Neural cell (in vitro differentiated cells): ENCODE results near the gene MAMLD1. TPM values are rescaled to one million over a fixed set of nuclear protein-coding genes. Genes with fewer than 3 reads are reported as not detected.

Experiments
- H2AFZ ChIP-seq: fragments of 200-600, 300-800 bp; sonication (generic), shearing (Covaris generic); 2 replicates; pipeline ENCODE4 v1.6.0; 2014; ENCODE audit warnings: low read depth, mild to moderate bottlenecking, antibody characterized with exemption, low read length, moderate library complexity
- H3F3A ChIP-seq: fragments of 200-600 bp; shearing (Covaris generic); 2 replicates; pipeline ENCODE4 v1.6.1; 2016; ENCODE audit warnings: mild to moderate bottlenecking, moderate library complexity, mixed read lengths, antibody characterized with exemption, low read length; ENCODE audit not compliant: insufficient read depth, poor library complexity, severe bottlenecking
- H3K27ac ChIP-seq: fragments of 200-600, 300-800 bp; sonication (generic), shearing (Covaris generic); 2 replicates; pipeline ENCODE4 v1.5.1; 2014; ENCODE audit warnings: mild to moderate bottlenecking, low read length, moderate library complexity
- H3K27me3 ChIP-seq: fragments of 300-800, 200-600 bp; sonication (generic), shearing (Covaris generic); 2 replicates; pipeline ENCODE4 v1.6.0; 2014; ENCODE audit warnings: mild to moderate bottlenecking, low read depth, low read length, moderate library complexity; ENCODE audit not compliant: insufficient read depth
- H3K36me3 ChIP-seq: fragments of 300-800, 200-600 bp; sonication (generic), shearing (Covaris generic); 2 replicates; pipeline ENCODE4 v1.5.1; 2014; ENCODE audit warnings: mild to moderate bottlenecking, antibody characterized with exemption, low read length, moderate library complexity; ENCODE audit not compliant: insufficient read depth
- H3K4me2 ChIP-seq: fragments of 300-800, 200-600 bp; sonication (generic), shearing (Covaris generic); 2 replicates; pipeline ENCODE4 v1.6.0; 2014; ENCODE audit warnings: mild to moderate bottlenecking, low read length
- H3K4me3 ChIP-seq: fragments of 300-800, 200-600 bp; sonication (generic), shearing (Covaris generic); 2 replicates; pipeline ENCODE4 v1.5.1; 2014; ENCODE audit warnings: mild to moderate bottlenecking, low read length, moderate library complexity
- H3K79me2 ChIP-seq: fragments of 200-600 bp; shearing (Covaris generic); replicated peaks from 2 replicates; pipeline ENCODE4 v1.6.0; 2014; ENCODE audit warnings: mild to moderate bottlenecking, low read length, moderate library complexity; ENCODE audit not compliant: insufficient read depth
- H3K9ac ChIP-seq: fragments of 300-800, 200-600 bp; sonication (generic), shearing (Covaris generic); 2 replicates; pipeline ENCODE4 v1.6.1; 2016; ENCODE audit warnings: mild to moderate bottlenecking, low read length, mixed read lengths
- H3K9me2 ChIP-seq: fragments of 200-600 bp; shearing (Covaris generic); 2 replicates; pipeline ENCODE4 v1.6.1; 2016; ENCODE audit warnings: mild to moderate bottlenecking, low read length, mixed read lengths; ENCODE audit not compliant: insufficient read depth
- H3K9me3 ChIP-seq: fragments of 200-600, 300-800 bp; sonication (generic), shearing (Covaris generic); 2 replicates; pipeline ENCODE4 v1.6.1; 2016; ENCODE audit warnings: mild to moderate bottlenecking, mixed run types, low read length, moderate library complexity, mixed read lengths
- H4K20me1 ChIP-seq: fragments of 200-600 bp; shearing (Covaris generic); 2 replicates; pipeline ENCODE4 v1.6.1; 2016; ENCODE audit warnings: mild to moderate bottlenecking, mixed run types; ENCODE audit not compliant: insufficient read depth
- EP300 ChIP-seq: fragments of 450-650 bp; conservative IDR thresholded peaks from 2 replicates; pipeline ENCODE4 v1.6.1; 2014; ENCODE audit warnings: antibody characterized with exemption, mild to moderate bottlenecking, moderate library complexity; ENCODE audit not compliant: poor library complexity, severe bottlenecking
- EZH2 ChIP-seq: fragments of 200-600, 300-800 bp; shearing (Covaris generic), sonication (generic); IDR thresholded peaks from 2 replicates; pipeline ENCODE4 v1.6.1; 2014; ENCODE audit warnings: antibody characterized with exemption, low read length, borderline replicate concordance, mild to moderate bottlenecking; ENCODE audit not compliant: insufficient read depth, poor library complexity, severe bottlenecking
- MXI1 ChIP-seq: fragments of 450-650 bp; conservative IDR thresholded peaks from 2 replicates; pipeline ENCODE4 v1.6.1; 2014; ENCODE audit warnings: antibody characterized with exemption, mild to moderate bottlenecking; ENCODE audit not compliant: poor library complexity, severe bottlenecking
- POLR2AphosphoS5 ChIP-seq: IDR thresholded peaks from 2 replicates; pipeline ENCODE4 v1.6.1; 2012
- RAD21 ChIP-seq: fragments of 450-650 bp; conservative IDR thresholded peaks from 2 replicates; pipeline ENCODE4 v1.6.1; 2014; ENCODE audit warnings: antibody characterized with exemption, mild to moderate bottlenecking, moderate library complexity
- SMC3 ChIP-seq: fragments of 450-650 bp; conservative IDR thresholded peaks from 2 replicates; pipeline ENCODE4 v1.6.1; 2014; ENCODE audit warnings: antibody characterized with exemption, mild to moderate bottlenecking, moderate library complexity; ENCODE audit not compliant: poor library complexity
- TAF1 ChIP-seq: IDR thresholded peaks from 2 replicates; pipeline ENCODE4 v1.6.1; 2012; ENCODE audit warnings: low read depth
- polyA plus RNA-seq: library from polyadenylated mRNA; depleted of rRNA; stranded (reverse); fragments of >200 nt; gene quantifications from 2 replicates; pipeline ENCODE4 v1.2.3, GENCODE V29; 2014
- TF ChIP-seq, protein P1 (sequence below): fragments of 450-650 bp; IDR thresholded peaks from 2 replicates; pipeline ENCODE4 v1.5.1; 2014; ENCODE audit warnings: antibody characterized with exemption, mild to moderate bottlenecking, moderate library complexity; ENCODE audit not compliant: poor library complexity, severe bottlenecking
- TF ChIP-seq, protein P2 (sequence below): IDR thresholded peaks from 2 replicates; pipeline ENCODE4 v1.6.1; 2012; ENCODE audit warnings: borderline replicate concordance

Gene MAMLD1
- polyA plus RNA-seq, 1 donor from 2014 or later, result 1.4 TPM

DNA sequence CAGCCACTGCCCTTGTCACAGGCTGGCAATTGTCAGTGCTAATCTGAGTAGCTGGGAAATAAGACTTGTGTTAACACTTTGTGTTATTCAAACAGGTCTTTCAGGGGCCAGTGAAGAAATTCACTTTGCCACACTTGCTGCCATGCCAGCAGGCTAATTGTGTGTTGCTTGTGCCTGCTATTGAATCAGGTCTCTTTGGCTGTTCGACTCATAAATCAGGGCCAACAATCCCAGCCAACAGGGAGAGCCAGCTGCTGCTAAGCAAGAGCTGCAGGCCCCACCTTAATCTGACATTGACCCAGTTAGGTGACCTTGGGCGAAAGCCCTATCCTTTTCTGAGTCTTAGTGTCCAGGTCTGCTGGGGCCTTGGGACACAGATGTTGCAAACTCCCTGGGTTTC, 28.1 kb upstream of the MAMLD1 start:
- Histone ChIP-seq H3F3A (no peaks in the 10 kb centered on the region), H3K36me3 (no peaks in the 10 kb centered on the region), H3K9me3 (no peaks in the 10 kb centered on the region), H4K20me1 (no peaks in the 10 kb centered on the region), H3K4me3 (no peak overlapping the region), H3K27ac (no peak overlapping the region), H3K79me2 (no peaks in the 10 kb centered on the region), H3K27me3 (no peaks in the 10 kb centered on the region), H3K4me2 (no peak overlapping the region), H2AFZ (no peak overlapping the region), H3K9me2 (no peaks in the 10 kb centered on the region), H3K9ac (no peak overlapping the region)
- TF ChIP-seq SMC3 (no peak), RAD21 (no peak), EZH2 (no peak)

DNA sequence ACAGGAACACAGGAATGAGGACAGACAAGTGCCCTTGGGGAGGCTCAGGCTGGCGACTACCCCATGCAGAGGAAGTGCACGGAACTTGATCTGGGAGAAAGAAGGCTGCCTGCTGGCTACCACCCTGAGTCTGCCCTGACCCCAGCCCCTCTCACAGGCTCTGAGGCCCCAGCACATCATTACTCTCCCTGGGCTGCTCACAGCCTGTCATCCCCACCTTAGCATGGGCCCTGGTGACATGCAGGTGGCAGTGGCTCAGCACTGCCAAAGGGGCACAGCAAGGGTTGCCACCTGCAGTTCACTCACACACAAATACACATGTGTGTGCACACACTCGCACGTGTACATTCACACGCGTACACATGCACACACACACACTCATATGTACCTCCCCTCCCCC, 26.1 kb upstream of the MAMLD1 start:
- Histone ChIP-seq H3K9ac (no peak overlapping the region), H3K79me2 (no peaks in the 10 kb centered on the region), H3K9me2 (no peaks in the 10 kb centered on the region), H3K27me3 (no peaks in the 10 kb centered on the region), H3K4me2 (no peak overlapping the region), H2AFZ (no peak overlapping the region), H4K20me1 (no peaks in the 10 kb centered on the region), H3F3A (no peaks in the 10 kb centered on the region), H3K36me3 (no peaks in the 10 kb centered on the region), H3K9me3 (no peaks in the 10 kb centered on the region), H3K4me3 (no peak overlapping the region), H3K27ac (no peak overlapping the region)
- no peak for TF ChIP-seq MXI1
- no peak for TF ChIP-seq EZH2

DNA sequence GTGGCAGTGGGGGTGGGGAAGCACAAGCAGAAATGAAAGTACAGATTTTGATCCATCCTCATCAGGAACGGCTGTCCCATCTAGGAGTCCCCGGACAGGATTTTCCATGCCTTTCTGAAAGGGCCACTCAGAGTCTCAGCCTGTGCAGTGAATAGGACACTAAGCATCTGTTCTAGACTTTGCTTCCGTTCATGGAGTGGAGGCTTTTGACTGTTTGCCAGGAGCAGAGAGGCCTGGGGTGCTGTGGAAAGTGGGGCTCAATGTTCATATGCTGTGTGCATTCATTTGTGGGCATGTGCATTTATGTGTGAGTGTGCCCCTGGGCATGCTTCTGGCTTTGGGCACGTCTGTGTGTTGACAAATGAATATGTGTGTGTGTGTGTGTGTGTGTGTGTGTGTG, 25.6 kb upstream of the MAMLD1 start:
- H2AFZ ChIP-seq, result no peak overlapping the region
- H3K36me3 ChIP-seq, result no peaks in the 10 kb centered on the region
- no peaks in the 10 kb centered on the region for H3K79me2 ChIP-seq
- no peaks in the 10 kb centered on the region for H3K27me3 ChIP-seq
- H3K4me3 ChIP-seq, result no peak overlapping the region
- H3K9me3 ChIP-seq, result no peaks in the 10 kb centered on the region
- no peaks in the 10 kb centered on the region for H4K20me1 ChIP-seq
- TF ChIP-seq RAD21 (no peak), SMC3 (no peak), MXI1 (no peak), EZH2 (no peak), EP300 (no peak), POLR2AphosphoS5 (no peak), TAF1 (no peak)
- TF ChIP-seq, protein P1, sequence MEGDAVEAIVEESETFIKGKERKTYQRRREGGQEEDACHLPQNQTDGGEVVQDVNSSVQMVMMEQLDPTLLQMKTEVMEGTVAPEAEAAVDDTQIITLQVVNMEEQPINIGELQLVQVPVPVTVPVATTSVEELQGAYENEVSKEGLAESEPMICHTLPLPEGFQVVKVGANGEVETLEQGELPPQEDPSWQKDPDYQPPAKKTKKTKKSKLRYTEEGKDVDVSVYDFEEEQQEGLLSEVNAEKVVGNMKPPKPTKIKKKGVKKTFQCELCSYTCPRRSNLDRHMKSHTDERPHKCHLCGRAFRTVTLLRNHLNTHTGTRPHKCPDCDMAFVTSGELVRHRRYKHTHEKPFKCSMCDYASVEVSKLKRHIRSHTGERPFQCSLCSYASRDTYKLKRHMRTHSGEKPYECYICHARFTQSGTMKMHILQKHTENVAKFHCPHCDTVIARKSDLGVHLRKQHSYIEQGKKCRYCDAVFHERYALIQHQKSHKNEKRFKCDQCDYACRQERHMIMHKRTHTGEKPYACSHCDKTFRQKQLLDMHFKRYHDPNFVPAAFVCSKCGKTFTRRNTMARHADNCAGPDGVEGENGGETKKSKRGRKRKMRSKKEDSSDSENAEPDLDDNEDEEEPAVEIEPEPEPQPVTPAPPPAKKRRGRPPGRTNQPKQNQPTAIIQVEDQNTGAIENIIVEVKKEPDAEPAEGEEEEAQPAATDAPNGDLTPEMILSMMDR, result no peak
- TF ChIP-seq, protein P2, sequence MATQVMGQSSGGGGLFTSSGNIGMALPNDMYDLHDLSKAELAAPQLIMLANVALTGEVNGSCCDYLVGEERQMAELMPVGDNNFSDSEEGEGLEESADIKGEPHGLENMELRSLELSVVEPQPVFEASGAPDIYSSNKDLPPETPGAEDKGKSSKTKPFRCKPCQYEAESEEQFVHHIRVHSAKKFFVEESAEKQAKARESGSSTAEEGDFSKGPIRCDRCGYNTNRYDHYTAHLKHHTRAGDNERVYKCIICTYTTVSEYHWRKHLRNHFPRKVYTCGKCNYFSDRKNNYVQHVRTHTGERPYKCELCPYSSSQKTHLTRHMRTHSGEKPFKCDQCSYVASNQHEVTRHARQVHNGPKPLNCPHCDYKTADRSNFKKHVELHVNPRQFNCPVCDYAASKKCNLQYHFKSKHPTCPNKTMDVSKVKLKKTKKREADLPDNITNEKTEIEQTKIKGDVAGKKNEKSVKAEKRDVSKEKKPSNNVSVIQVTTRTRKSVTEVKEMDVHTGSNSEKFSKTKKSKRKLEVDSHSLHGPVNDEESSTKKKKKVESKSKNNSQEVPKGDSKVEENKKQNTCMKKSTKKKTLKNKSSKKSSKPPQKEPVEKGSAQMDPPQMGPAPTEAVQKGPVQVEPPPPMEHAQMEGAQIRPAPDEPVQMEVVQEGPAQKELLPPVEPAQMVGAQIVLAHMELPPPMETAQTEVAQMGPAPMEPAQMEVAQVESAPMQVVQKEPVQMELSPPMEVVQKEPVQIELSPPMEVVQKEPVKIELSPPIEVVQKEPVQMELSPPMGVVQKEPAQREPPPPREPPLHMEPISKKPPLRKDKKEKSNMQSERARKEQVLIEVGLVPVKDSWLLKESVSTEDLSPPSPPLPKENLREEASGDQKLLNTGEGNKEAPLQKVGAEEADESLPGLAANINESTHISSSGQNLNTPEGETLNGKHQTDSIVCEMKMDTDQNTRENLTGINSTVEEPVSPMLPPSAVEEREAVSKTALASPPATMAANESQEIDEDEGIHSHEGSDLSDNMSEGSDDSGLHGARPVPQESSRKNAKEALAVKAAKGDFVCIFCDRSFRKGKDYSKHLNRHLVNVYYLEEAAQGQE, result no peak
- H3K9me2 ChIP-seq, result no peaks in the 10 kb centered on the region
- no peak overlapping the region for H3K27ac ChIP-seq
- H3K4me2 ChIP-seq, result no peak overlapping the region
- no peaks in the 10 kb centered on the region for H3F3A ChIP-seq
- H3K9ac ChIP-seq, result no peak overlapping the region
